Activated CD4-positive, alpha-beta T cell treated with anti-CD3 and anti-CD28 coated beads, Interleukin-10, Interleukin-2, amounts not matched to agents 100 ng/mL and 50 ng/mL, durations not matched to agents 16 hours and 8 hours (primary cell): ENCODE results near the gene AKAP6.
"Not testable (repeated sequence)": the region's sequence is repeated elsewhere in the genome, so short reads cannot be mapped to it uniquely, and the experiment has no call there.

Experiments
- DNase-seq: peaks from one replicate; pipeline ENCODE4 v3.0.0-alpha.2; 2020

Gene AKAP6

DNA sequence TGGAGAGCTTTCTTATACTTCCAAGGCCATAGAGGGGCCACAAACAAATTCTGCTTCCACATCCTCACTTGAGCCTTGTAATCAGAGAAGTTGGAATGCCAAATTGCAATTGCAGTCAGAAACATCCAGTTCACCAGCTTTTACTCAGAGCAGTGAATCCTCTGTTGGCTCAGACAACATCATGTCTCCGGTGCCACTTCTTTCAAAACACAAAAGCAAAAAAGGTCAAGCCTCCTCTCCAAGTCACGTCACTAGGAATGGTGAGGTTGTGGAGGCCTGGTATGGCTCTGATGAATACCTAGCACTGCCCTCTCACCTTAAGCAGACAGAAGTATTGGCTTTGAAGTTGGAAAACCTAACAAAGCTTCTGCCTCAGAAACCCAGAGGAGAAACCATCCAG lies 217.1 kb downstream of the AKAP6 start:
- no peak for DNase-seq

DNA sequence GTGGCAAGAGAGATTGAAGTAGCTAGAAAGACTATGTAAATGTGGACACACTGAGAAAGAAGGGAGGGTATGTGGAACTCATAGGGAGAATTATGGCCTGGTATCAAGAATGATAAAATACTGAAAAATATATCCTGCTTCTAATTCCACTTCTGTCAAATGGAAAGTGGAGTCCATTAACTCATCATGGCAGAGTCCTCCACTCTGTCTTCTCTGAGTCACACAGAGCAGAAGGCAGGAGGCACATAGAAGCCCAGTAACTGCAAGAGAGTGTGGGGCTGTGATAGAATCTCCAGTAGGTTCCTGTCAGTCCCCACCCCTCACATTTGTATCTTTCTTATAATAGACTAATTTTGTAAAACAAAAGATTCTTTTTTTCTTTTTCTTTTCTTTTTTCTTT lies 223.7 kb downstream of the AKAP6 start:
- no peak for DNase-seq

DNA sequence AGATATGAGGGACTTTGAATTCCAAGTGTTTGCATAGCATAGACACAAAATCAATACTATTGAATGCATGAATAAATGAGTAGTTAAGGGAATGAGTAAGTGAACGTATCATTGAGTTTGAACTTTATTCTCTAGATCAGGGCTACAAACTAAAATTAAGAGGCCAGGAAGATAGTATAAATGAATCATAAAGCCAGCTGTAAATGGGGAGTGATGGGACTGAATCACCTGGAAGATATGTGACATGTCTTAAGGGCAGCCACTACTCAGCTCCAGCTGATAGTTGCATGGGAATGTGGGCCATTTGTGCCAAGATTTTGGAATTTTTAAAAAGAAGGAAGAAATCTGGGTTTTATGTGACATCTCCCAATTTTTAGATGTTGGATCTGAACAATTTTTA lies 229.9 kb downstream of the AKAP6 start:
- DNase-seq = no peak

DNA sequence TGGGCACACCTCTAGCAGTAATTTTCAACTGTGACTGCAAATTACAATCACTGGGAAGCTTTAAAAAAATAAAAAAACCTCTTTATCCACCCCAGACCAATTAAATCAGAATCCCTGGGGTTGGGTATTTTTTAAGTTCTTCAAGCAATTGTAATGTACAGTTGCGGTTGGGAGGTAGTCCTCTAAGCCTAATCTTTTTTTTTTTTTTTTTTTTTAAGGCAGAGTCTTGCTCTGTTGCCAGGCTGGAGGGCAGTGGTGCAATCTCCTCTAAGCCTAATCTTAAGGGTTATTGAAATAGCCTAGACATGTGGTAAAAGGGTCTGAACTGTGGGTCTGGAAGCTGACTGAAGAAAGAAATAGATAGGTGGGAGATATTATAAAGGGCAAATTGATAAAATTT lies 230.5 kb downstream of the AKAP6 start:
- DNase-seq = no peak

DNA sequence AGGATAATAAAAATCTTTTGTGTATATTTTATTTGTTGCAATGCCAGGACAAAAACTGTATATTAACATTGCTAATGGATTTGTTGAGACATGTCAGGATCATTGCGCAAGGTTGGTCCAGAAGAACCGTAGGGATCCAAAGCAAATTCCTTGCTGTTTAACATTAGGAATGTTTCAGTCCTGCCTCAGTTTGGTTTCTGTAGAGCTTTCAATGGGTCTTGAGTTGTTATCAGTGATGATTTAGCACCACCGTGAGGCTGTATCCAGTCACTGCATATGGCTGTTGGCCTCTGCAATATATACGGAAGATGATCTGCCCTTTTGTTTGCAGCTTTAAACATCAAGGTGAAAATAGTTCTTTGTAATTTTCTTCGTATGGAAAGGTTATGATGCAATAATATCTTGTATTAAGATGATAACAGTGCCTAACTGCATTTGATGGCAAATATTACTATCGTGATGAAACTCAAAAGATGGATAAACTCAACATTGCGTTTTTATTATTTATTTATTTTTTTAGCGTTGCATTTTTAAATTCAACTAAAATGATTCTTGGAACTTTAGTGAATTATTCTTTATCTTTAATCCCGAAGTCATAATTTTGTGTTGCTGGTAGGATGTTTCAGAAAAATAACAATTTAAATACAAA lies 231.2 kb downstream of the AKAP6 start:
- peak; percentile 62 for DNase-seq

DNA sequence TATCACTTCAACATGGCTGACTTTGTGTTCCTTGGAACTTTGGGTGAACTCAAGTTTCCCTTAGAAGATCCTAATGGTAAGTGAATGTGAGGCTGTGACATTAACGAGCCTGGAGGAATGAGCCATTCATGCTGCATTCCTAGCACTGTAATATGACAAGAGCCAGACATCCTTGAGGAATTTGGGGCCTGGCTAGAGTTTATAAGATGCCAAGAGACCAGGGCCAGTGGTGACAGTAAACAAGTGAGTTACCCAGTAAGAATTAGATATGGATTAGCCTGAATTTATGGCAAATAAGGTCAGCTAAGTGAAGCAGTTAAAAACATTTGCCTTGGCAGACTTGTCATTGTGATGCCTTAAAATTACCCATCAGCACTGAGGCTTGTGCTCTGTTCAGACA lies 232.4 kb downstream of the AKAP6 start:
- DNase-seq = no peak

DNA sequence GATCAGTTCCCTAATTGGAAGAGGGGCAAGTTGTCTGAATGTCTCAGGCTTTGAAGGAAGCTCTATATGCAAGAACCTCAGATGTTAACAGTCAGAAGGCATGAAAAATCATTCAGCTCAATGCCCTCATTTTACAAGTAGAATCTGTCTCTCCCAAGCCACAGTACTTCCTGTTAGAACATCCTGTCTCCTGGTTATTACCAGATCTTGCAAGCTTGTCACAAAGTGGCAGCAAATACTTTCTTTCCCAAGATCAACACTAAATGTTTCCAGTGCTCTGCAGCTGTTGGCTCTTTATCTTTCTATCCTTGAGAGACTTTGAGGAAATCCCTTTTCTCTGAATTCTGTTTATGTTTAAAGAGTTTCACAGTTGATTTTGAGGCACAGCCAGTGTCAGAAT lies 235.5 kb downstream of the AKAP6 start:
- peak; percentile 25 for DNase-seq

DNA sequence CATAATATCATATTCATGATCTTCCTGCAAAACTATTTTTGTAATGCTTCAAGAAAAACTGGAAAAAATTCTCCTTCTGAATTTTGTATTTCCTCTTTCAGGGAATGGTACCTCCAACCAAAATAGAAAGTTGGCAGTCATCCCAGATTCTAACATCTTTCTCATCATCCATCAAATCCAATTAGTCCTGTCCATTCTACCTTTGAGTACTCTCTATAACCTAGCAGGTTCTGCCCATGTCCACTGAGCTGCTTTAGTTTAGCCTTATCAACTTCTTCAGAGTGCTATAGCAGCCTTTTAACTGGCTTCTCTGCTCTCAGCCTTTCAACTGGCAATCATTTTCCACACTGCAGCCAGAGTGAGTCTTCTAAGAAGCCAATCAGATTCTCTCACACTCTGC lies 236.2 kb downstream of the AKAP6 start:
- DNase-seq = no peak

DNA sequence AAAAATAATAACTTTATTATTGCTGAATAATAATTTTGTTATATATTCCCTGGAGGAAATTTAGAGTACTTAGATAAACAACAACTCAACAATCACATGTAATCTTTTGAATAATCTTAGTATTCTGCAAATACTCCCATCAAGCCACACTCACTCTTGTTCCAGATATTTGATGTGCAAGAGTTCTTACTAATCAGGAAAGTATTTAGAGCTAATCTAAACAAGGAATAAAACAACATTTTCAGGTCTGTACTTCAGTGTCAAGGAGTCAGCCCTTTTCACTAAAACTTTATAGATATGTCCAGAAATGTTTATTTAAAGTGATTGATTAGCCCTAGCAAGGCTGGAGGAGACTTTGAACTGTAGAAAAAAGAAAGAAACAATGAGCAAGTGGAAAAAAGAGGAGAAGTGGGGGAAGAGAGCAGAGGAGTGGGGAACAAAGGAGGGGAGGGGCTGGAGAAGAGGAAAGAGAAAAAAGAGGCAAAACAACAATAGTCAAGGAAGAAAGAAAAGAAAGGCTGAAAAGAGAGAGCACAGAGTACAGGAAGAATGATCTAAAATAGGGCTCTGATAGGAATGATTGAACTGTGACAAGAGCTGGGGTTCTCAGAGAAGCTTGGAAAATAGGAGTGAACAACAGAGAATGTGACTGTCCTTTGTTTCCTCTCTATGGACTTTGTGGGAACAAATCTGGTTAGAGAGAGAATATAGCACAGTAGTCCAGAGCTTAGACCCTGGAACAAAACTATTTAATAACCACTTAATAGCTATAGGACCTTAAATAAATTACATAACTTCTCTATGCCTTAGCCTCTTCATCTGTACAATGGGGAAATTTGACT lies 238.7 kb downstream of the AKAP6 start:
- DNase-seq = no peak

DNA sequence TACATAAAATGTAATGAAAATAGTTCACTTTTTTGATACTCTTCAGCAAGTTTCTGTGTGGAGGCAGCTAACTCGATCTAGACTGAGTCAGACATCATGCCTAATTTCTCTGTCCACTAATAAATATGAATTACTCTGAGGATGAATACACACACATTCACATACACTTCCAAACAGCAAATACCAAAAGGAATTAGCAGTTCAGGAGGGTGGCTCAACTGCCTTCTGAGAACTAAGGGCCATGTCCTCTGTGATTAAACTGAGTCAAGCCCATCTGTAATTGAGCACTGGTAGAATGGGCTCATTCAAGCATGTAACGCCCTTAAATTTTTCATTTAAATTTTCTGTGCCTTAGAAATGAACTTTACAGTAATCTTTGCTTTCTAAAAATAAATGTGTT lies 242.5 kb downstream of the AKAP6 start:
- no peak for DNase-seq

DNA sequence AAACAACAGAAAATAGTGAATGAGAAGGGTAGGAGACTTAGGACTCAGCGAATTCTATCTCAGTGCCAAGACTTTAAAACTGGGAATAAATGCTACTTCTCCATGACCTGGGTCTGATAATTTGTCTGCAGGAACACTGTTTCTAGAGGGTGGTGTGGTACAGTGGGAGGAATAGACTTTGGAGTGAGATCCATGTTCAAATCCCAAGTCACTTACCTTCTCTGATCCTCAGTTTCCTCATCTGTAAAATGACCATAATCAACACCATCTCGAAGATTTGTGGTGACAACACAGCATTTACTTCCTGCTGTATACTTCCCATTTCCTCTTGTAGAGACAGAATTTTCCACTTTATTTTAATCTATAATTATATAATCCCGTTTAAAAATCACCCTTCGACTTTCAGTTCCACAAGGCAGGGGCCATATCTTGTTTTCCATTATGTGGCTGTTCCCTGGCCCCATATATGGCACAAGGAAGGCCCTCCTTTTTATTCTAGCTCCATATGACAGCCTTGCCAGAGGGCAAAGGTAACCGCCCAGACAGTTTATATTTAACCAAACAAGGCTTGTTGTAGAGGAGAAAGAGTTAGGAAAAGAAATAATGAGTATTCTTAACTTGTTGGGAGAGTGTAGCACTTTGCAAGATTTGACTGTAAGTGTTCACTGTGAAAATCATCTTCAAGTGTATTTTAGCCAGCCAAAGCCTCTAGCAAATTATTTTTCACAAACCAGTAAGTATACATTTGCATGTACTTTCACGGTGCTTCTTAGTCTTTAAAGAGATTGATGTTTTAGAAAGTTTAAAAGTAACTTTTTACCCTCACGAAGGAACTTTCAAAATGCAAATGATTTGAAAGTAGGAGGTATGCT lies 243.1 kb downstream of the AKAP6 start:
- DNase-seq = no peak

DNA sequence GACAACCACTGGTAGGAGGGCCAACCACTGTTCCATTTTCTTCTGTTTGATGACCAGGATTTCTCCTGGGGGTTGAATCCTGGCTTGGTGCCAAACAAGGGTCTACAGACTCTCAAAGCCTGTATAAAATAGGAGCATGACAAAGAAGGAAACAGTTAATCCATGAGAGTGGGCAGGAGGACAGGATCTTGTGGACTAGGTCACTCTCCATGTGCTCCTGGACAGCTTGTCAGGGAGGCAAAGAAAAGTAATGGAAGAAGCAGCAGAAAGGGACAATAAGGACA lies 243.7 kb downstream of the AKAP6 start:
- no peak for DNase-seq

DNA sequence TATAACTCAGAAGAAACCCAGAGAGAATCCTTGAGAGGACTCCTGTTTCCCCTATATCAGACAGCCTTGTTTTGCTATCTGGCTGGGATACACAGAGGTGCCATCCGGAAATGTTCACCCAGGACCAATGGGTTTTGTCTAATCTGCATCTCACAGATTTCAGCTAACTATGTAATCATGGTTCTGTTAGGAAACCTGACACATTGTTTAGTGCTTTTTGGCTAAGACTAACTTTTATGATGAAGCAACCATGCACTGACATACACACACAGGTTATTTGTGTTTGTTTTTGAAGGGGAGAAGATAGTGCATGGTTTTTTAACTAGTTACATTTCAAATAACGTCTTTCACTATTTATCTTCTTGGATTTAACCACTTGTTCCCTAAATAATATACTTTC lies 245.2 kb downstream of the AKAP6 start:
- no peak for DNase-seq

DNA sequence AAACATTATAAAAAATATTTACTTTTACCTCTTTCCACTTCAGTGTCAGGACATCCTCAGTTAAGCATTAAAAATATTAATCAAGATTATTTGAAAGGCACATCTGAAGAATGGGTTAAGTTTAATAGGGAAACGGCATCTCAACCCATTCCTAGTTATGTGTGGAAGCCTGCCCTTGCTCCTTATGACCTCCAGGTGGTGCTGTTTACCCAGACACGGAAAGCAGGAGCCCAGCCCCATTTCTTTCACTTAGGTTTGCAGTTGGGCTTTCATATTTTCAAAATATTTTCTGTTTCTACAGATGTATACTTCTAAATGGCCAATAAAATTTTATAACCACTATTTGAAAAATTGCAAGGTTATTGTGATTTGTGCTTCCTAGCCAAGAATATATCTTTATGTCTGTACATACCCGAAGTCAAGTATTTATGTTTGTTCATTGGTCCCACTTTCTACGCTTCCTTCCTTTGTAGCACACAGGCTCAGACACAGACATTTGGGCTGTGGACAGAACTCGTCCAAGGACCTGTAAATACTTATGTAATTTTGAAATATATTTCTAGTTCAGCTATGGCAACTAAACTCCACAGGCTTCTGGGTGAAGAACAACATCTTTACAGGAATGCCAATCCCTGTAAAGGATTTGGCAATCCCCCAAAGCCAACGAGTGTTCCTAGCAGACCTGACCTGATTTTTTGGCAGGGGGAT lies 247.1 kb downstream of the AKAP6 start:
- DNase-seq = peak; percentile 53

DNA sequence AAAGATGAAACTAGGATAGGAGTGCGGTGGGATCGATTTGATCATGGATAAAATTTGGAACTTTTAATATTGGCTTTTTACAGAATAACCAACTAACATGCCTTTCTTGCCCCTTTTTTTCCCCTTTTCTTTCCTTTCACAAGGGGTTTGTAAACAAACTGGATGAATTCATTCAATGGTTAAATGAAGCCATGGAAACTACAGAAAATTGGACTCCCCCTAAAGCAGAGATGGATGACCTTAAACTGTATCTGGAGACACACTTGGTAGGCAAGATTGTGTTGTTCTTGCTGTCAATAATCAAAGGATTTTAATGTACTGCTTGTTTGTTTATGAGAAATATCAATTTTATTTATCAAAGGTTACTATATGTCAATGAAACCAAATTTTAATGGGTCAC lies 247.9 kb downstream of the AKAP6 start:
- no peak for DNase-seq

DNA sequence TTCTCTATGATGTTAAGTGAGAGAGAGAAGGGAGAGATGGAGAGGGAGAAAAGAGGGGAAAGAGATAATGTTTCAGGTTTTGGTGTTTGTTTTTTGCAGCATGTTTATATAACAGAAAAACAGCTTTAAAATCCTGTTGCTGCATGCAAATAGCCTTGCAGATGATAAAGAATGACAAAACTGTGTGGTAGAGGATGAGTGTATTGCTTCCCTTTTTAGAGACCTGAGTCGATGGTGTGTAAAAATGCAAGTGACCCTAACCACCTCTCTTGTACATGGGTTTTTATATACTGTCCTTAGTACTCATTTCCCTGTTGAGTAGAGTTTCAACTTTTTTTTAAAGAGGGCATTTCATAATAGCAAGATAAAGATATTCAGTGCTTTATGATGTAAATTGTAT lies 249.1 kb downstream of the AKAP6 start:
- peak; percentile 4 for DNase-seq

DNA sequence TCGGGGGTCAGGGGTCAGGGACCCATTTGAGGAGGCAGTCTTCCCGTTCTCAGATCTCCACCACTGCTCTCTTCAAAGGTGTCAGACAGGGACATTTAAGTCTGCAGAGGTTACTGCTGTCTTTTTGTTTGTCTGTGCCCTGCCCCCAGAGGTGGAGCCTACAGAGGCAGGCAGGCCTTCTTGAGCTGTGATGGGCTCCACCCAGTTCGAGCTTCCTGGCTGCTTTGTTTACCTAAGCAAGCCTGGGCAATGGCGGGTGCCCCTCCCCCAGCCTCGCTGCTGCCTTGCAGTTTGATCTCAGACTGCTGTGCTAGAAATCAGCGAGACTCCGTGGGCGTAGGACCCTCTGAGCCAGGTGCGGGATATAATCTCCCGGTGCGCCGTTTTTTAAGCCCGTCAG lies 254.3 kb downstream of the AKAP6 start:
- not testable (repeated sequence) for DNase-seq

DNA sequence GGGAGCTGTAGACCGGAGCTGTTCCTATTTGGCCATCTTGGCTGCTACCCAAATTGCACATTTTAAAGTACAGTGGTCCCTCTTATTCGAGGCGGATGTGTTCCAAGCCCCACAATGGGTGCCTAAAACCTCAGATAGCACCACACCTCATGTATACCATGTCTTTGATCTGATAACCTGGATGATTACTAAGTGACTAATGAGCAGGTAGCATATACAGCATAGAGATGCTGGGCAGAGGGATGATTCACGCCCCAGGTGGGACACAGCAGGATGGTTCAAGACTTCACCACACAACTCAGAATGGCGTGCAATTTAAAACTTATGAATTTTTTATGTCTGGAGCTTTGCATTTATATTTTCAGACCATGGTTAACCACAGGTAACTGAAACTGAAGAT lies 255.0 kb downstream of the AKAP6 start:
- no peak for DNase-seq

DNA sequence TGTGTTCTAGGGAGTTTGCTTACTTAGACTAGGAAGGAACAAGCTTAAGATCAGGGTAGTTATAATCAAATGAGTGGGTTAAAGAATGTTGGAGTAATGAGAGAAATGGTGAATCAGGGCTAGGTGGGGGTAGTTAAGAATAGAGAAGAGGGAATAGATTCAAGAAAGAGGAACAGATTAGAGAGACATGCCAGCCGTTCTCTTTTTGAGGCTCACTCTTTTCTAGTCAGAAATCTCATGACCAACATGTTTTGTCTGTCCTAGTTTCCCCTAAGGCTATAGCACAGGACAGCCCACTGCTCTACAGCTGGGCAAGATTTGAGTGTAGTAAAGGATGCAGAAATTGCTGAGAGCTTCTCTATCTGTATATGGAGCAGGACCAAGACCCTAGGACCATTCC lies 258.4 kb downstream of the AKAP6 start:
- no peak for DNase-seq

DNA sequence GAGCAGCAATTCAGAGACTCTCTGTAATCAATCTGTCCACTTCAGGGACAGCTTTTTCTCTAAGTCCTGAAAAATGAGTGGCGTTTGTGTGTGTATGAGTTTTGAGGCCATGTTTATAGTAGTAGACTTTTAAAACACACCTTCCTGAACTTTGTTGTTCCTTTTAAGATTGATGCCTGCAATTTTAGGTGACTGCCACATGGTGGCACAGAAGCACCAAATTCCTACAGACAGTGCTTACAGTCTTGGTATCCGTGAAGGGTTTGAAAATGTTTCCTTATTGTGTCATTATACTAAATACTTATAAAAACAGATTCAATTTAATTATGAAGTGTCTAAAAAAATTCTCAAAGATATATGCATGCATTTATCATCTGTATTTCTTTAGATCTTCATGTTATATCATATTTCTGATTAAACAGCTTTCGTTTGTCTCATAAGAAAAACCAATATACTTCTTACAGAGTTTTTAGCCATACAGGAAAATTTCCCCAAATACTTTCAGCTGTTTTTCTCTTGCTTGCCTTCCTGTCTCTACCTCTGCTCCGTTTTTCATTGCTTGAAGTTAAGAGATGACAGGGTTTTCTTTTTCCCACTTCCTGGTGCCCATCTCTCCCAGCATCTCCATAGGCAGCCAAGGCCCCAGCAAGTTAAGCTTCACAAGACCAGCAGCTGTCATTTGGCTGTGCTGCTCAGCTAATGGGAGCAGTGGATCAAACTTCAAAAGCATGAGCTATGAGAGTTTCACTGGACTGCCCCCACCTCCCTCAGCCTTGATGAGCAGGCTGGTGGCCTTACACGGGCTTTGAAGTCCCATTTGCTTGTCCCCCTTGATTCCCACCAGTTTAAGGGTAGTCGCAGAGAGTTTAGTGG lies 259.6 kb downstream of the AKAP6 start:
- peak; percentile 25 for DNase-seq

DNA sequence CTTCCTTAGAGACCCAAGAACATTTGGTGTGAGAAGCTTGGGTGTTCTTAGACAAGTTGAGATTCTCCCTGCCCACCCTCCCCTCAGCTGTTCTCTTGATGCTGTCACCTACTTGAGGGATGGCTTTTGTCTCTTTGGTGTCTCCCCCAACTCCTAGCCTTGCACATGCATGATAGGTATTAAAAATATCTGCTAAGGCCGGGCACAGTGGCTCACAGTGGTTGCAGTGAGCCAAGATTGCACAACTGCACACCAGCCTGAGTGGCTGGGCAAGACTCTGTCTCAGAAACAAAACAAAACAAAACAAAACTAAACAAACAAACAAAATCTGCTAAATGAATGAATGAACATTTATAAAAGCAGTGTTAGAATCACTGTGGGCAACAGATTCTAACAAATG lies 261.1 kb downstream of the AKAP6 start:
- DNase-seq = no peak

DNA sequence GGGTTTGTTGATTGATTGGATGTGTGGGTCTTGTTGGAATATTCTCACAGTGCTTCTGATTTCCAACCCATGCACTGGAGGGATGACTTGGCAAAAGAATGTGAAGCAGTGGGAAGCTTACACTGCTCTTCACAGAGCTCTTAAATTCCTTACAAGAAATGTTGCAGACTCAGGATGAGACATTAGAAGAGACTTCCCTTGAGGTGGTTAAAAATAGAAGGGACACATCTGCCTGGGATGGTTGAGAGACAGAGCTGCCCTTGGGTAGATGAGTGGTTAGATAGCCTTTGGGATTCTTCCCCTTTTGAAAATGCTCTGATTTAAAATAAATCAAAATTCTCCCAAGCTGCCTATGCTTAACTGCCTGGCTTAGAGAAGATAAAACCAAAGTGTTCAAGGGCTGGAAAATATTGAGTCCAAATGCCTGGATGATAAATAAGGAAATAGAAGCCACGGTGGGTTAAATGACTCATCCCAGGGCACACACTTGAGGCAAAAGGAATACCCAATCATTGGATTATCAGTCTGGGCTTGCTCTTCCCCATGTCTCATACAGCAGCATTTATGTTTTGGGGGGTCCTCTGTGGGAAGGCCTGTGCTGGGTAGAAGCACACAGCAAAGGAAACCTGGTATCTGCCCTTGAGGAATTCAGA lies 264.3 kb downstream of the AKAP6 start:
- DNase-seq = no peak
